MG63 (cell line): ENCODE measurements around the gene TAF1C. TPM values are rescaled to one million over a fixed set of nuclear protein-coding genes. Genes with fewer than 3 reads are reported as not detected.

Experiments
- DNase-seq: peaks from one replicate; pipeline ENCODE4 v3.0.0-alpha.2; 2020
- H3K27me3 ChIP-seq: fragments of 250-450 bp; sonication (Bioruptor Pico); 2 replicates; pipeline ENCODE4 v1.5.1; 2020; ENCODE audit warnings: mild to moderate bottlenecking, moderate library complexity
- H3K36me3 ChIP-seq: fragments of 250-450 bp; sonication (Bioruptor Pico); 2 replicates; pipeline ENCODE4 v1.5.1; 2020; ENCODE audit warnings: mild to moderate bottlenecking, moderate library complexity
- H3K4me3 ChIP-seq: fragments of 250-450 bp; sonication (Bioruptor Pico); 2 replicates; pipeline ENCODE4 v1.5.1; 2020; ENCODE audit warnings: mild to moderate bottlenecking, moderate library complexity
- H3K9me3 ChIP-seq: fragments of 250-450 bp; sonication (Bioruptor Pico); 2 replicates; pipeline ENCODE4 v1.5.1; 2020; ENCODE audit warnings: mild to moderate bottlenecking, moderate library complexity
- total RNA-seq: library from RNA; depleted of rRNA; stranded (reverse); fragments of >200 nt; shearing (Covaris generic); gene quantifications from 2 replicates; pipeline ENCODE4 v1.2.3, GENCODE V29; 2014; ENCODE audit warnings: low replicate concordance

Gene TAF1C
- total RNA-seq, 1 experiment from 2014 or later: 16.6 TPM

DNA sequence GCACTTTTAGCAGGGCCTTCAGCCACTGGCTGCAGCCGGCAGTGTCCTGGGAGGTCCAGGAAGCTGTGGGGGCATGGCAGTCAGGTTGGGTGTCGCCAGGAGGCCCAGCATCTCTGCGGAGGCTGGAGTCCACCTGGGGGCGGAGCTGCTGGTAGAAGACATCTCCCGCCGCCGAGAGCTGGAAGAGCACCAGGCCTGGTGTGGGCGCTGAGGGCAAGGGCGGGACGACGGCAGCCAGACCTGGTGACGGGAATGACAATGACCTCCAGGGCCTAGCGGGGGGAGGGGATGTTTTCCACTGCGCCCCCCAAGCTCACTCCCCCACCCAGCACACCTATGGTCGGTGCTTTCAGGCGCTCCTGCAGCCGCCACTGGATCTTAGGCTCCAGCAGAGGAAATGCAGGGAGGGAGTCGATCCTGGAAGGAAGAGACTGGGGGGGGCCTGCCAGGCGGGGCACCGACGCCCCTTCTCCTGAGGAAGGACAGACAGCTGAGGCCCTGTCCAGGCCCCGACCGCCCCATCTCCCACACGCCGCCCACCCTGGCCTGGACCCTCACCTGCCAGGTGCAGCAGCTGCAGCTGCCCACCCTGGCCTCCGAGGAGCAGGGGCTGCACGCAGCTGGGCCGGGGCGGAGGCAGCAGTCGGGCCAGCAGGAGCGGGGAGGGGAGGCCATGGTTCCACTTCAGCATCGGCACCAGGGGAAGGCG is 7.1 kb downstream of the TAF1C start:
- Histone ChIP-seq H3K27me3 (no peaks in the 10 kb centered on the region), H3K9me3 (no peaks in the 10 kb centered on the region), H3K36me3 (no peaks in the 10 kb centered on the region; the same call in none of the 2 replicates), H3K4me3 (no peak overlapping the region)
- DNase-seq: no peak

DNA sequence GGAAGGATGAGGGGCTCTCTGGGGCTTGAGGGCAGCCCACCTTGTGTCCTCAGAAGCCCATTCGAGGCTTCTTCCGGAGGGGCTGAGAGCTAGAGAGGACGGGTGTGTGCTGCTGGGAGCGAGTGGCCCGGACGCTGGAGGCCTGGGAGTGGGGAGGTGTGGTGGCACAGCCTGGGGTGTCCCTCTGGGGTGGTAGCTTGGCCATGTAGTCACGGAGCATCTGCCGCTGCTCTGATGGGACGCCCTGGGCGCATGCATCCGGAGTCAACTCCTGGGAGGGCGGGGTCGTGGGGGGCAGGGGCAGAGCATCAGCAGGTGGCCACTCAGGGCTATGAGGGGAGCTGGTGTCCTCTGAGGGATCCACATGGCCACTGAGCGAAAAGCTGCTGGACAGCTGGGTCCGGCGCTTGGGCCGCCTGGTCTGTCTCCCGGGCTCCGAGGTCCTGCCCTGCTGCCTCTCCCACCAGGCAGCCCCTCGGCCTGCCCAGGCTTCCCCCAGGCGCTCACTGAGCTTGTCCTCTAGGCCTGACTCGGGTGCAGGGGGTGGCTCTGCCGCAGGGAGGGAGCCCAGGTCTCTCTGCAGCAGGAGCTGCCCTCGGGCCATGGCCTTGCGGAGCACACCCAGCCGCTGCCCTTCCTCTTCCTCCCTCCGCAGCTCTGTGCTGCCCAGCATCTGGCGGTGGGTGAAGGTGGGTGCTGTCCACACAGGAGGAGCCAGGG is 7.8 kb downstream of the TAF1C start:
- H3K4me3 ChIP-seq: no peak overlapping the region
- DNase-seq: no peak
- no peaks in the 10 kb centered on the region; the same call in none of the 2 replicates for H3K36me3 ChIP-seq
- H3K27me3 ChIP-seq: no peaks in the 10 kb centered on the region
- H3K9me3 ChIP-seq: no peaks in the 10 kb centered on the region

DNA sequence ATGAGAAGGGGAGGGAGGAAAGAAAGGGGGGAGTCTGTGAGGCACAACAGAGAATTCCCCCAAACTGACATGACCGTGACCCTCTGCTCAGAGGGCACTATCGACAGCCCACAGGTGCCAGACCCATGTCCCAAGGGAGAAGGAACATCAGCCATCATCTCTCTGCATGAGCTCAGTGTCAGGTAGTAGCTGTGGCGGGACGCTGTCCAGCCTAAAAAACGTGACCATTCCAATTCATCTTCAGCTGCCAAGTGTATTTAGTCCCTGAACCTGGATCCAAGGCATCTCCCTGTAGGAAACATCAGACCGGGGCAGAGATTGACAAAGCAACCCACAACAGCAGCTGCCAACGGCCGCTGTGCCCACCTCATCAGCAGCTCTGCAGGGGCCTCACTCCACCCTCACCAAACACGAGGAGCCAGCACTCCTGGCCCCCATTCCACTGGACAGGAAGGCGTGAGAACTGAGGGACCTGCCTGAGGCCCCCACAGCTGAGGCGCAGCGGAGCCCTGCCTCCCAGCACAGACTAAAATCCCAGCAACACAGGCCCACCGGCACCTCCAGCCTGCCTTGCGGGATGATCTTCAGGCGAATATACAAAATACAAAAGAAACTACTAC is 8.6 kb downstream of the TAF1C start:
- Histone ChIP-seq H3K27me3 (no peaks in the 10 kb centered on the region), H3K9me3 (no peaks in the 10 kb centered on the region), H3K36me3 (no peaks in the 10 kb centered on the region; the same call in 1 of the 2 replicates), H3K4me3 (no peak overlapping the region)
- DNase-seq: no peak

DNA sequence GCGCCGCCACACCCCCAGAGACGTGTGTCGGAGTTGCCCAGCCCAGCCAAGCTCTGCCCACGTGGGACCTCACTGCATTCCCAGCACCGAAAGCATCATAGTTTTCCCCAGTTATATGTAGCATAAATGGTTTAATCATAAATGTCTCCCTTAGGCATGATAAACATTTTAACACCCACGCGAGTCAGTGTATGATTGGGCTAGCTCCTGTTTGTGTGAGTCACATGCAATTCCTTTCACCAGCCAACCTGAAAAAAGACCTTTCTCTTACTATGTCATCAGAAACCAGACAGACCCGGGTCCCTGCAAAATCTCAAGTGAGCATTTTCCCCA is 9.2 kb downstream of the TAF1C start:
- peak; percentile 25 for DNase-seq
- Histone ChIP-seq H3K36me3 (no peaks in the 10 kb centered on the region), H3K9me3 (no peaks in the 10 kb centered on the region), H3K27me3 (no peaks in the 10 kb centered on the region), H3K4me3 (no peak overlapping the region)

DNA sequence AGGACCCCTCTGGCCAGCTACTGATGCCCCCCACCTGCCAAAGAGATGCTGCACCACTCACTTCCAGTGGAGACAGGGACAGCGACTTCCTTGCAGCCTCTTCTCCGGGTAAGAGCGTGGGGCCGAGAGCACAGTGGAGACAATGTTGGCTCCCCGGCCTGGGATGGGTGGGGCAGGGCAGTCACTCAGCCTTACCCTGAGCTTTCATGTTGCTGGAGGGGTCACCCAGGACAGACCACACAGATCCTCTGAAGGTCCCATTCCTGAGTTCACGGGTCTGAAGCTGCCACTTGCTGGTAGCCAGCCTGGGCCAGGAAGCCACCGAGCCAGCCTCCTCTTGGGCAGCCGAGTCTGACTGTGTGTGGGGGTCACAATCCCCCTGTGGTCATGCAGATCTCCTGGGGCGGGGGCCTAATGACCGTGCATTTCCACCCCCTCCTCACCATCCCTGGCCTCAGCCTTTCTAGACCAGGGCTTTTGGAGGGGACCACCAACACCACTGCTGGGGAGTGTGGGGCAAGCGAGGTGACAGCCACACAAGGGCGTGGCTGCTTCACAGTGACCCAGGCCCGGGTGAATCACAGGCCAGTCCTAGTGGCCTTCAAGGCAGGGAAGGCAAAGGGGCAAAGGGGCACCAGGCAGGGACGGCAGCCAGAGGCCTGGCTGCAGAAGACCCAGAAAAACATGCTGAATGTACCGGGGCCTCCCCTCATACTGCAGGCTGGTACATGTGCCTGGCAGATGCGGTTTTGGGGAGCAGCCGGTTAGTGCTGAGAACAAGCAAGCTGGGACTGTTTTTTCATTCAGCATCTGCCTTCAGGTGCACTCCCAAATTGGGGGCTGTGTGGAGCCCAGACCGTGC is 10.4 kb downstream of the TAF1C start:
- Histone ChIP-seq H3K9me3 (no peaks in the 10 kb centered on the region), H3K27me3 (no peaks in the 10 kb centered on the region), H3K4me3 (no peak overlapping the region), H3K36me3 (no peaks in the 10 kb centered on the region)
- no peak for DNase-seq

DNA sequence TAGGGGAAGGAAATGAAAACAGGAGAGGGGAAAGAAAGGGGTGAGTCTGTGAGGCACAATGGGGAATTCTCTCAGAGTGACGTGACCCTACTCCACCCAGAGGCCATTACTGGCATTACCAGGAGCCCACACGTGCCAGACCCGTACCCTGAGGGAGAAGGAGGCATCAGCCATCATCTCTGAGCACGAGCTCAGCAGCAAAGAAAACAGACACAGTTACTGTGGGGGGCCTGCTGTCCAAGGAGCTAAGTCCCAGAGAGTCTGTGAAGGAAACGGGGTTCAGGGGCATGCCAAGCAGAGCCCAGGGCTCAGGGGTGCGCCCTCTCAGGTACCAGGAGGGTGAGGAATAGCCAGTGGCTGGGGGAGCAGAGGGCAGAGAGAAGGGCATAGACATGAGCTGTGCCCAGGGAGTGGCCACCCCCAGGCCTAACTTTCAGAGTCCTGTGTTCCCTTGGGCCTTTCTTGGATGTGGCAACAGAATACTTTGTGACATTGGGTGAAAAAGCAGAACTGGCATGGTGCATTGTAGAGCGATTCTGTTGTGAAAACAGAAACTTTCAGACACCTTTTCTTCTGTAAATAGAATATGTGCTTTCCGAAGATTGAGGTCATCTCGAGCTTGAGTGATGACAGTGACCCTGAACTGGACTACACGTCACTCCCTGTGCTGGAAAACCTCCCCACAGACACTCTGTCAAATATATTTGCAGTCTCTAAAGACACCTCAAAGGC is 11.3 kb downstream of the TAF1C start:
- H3K9me3 ChIP-seq: no peaks in the 10 kb centered on the region
- peak; percentile 27 for DNase-seq
- H3K27me3 ChIP-seq: no peaks in the 10 kb centered on the region
- no peaks in the 10 kb centered on the region for H3K36me3 ChIP-seq
- H3K4me3 ChIP-seq: no peak overlapping the region

DNA sequence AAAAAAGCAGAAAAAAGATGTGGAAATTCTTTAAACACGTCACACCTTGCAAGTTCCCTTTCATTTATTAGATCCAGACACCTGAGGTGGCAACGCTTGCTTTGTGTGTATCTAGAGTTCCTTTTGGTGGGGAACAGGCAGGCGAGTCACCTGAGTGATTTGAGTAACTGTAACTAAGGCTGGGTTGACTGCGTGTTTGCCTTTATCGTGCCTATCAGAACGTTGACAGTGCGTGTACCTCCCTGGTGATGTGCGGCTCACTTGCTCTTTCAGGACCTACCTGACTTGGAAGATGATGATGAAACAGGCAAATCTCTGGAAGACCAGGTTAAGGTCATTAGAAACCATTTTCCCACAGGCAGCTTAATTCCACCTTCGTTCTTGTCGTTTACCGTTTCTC is 12.5 kb downstream of the TAF1C start:
- Histone ChIP-seq H3K27me3 (no peaks in the 10 kb centered on the region), H3K36me3 (no peaks in the 10 kb centered on the region), H3K9me3 (no peaks in the 10 kb centered on the region), H3K4me3 (no peak overlapping the region)
- no peak for DNase-seq

DNA sequence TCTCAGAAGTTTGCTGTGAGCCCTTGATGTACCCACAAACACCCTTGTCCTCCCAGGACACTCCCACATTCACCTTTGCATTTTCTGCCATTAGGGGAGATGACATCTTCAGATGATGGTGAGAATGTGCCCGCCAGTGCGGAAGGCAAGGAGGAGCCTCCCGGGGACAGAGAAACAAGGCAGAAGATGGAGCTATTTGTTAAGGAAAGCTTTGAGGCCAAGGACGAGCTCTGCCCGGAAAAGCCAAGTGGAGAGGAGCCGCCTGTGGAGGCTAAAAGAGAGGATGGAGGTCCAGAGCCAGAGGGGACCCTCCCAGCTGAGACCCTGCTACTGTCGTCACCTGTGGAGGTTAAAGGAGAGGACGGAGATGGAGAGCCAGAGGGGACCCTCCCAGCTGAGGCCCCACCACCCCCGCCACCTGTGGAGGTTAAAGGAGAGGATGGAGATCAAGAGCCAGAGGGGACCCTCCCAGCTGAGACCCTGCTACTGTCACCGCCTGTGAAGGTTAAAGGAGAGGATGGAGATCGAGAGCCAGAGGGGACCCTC is 17.0 kb downstream of the TAF1C start:
- no peak overlapping the region for H3K4me3 ChIP-seq
- no peaks in the 10 kb centered on the region for H3K9me3 ChIP-seq
- no peaks in the 10 kb centered on the region for H3K36me3 ChIP-seq
- H3K27me3 ChIP-seq: no peaks in the 10 kb centered on the region
- no peak for DNase-seq

DNA sequence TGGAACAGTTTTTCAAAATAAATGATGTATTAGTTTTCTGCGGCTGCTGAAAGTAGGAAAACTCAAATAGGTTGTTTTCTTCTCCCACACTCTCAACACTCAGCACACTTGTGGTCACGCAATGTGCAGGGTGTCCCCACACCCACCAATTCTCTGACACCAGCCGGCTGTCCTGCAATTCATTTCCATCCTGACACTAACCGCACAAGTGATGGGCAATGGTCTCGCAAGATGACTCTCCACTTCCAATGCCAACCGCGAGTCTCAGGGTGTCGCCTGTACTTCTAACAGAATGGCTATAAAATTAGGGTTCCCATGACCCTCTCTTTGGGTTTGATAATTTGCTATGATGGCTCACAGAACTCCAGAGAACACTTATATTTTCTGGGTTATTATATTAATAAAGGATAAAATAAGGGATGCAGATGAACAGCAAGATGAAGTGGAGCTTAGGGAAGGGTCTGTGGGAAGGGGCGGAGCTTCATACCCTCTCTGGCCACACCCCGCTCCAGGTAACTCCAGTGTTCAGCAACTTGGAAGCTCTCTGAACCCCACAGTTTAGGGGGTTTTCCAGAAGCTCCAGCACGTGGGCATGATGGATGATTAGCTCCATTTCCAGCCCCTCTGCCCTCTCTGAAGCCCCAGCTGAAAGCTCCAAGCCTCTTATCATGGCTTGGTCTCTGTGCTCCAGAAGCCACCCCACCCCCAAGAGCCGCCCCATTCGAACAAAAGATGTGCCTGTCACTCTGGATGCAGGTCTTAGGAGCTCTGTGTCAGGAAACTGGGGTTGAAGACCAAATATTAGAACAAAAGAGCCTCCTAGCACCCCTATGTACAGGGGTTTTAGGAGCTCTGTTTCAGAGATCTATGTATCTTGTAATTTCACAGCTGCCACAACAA is 19.8 kb downstream of the TAF1C start:
- Histone ChIP-seq H3K36me3 (no peaks in the 10 kb centered on the region), H3K9me3 (no peaks in the 10 kb centered on the region)
- DNase-seq: no peak

DNA sequence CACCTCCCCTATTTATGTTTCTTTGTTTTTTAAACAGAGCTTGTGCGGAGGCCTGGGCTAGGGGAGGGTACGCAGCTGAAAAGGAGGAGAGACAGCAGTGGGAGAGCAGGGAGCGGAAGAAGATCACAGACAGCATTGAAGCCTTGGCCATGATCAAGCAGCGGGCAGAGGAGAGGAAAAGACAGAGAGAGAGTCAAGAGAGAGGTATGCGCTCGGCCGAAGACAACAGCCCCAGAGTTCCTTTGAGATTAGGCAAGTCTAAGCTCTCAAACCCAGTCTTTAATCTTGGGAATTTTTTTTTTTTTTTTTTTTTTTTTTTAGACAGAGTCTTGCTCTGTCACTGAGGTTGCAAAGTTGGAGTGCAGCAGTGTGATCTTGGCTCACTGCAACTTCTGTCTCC is 21.1 kb downstream of the TAF1C start:
- Histone ChIP-seq H3K36me3 (no peaks in the 10 kb centered on the region), H3K4me3 (no peak overlapping the region), H3K9me3 (no peaks in the 10 kb centered on the region), H3K27me3 (no peaks in the 10 kb centered on the region)
- no peak for DNase-seq

More for the DNA sequence above, 19.8 kb downstream of the TAF1C start:
- Histone ChIP-seq H3K27me3 (no peaks in the 10 kb centered on the region), H3K4me3 (no peak overlapping the region)

DNA sequence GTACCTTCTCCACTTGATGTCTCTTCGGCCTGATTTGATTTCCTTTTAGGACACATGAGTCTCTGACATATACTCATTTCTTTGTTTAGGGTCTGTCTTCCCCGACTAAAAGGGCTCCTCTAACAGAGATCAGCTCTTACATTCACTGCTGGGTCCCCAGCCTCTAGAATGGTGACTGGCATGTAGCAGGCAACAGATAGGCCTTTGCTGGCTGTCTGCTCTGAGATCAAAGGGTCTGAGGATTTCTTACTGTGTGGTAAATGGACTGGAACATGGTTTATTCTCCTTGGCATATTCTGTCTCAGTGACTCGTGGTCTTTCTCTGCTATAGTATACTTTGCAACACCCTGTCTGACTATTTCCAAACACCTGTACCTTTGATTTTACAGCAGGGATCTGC is 25.1 kb downstream of the TAF1C start:
- Histone ChIP-seq H3K36me3 (no peaks in the 10 kb centered on the region), H3K27me3 (no peaks in the 10 kb centered on the region), H3K4me3 (no peak overlapping the region), H3K9me3 (no peaks in the 10 kb centered on the region)
- DNase-seq: no peak

DNA sequence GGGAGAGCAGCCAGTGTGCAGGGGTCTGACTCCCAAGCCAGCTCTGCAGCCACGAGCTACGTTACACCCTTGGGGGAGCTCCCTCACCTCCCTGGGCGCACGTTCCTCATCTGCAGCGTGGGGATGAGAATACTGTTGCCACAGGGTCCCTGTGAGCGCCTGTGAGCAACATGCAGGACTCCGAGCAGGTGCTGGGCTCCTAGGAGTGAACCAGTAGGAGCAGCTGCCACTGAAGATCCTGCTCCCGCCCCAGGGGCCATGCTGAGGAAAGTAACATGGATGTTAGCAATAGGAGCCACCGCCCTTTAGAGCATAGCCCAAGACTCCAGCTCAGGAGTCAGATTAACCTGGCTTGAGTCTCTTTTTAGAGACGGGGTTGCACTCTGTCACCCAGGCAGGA is 25.8 kb downstream of the TAF1C start:
- H3K27me3 ChIP-seq: no peaks in the 10 kb centered on the region
- no peak overlapping the region for H3K4me3 ChIP-seq

DNA sequence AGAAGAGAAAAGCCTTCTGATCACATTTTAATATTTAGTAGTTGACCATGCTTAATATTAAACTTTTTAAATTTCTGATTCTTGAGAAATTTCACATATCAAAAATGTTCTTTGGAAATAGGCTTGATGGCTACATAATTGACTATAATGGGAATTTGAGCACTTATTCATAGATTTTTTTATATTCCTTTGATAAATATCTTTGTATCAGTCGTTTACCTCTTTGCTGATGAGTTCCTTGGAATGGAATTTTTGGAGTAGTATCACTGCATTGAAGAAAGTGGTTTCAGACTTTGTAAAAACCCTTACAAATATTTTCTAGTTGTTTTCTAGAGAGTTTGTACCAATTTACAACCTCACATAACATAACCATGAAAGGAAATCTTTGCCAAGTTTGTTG is 27.1 kb downstream of the TAF1C start:
- H3K9me3 ChIP-seq: no peaks in the 10 kb centered on the region
- H3K27me3 ChIP-seq: no peaks in the 10 kb centered on the region
- H3K36me3 ChIP-seq: no peaks in the 10 kb centered on the region
- no peak overlapping the region for H3K4me3 ChIP-seq
- DNase-seq: no peak

More for the DNA sequence above, 25.8 kb downstream of the TAF1C start:
- DNase-seq: no peak
- Histone ChIP-seq H3K9me3 (no peaks in the 10 kb centered on the region), H3K36me3 (no peaks in the 10 kb centered on the region)

DNA sequence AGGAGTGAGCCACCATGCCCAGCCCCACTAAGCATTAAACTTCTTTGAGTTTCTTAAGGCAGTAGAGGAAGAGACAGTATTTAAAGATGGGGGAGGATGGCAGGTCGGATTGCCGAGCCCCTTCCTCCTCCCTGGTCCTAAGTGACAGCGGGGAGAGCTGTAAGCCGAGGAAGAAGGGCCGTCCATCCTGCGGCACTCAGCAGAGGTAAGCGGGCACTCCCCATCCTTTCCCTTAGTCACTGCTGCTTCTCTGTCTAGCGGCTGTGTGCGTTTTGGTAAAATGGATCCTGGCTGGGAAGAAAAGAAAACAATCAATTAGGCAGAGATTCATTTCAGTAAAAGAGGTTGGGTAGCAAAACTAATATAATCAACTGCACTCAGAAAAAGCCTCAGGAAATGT is 27.9 kb downstream of the TAF1C start:
- Histone ChIP-seq H3K36me3 (no peaks in the 10 kb centered on the region), H3K4me3 (no peak overlapping the region), H3K27me3 (no peaks in the 10 kb centered on the region), H3K9me3 (no peaks in the 10 kb centered on the region)
- no peak for DNase-seq

DNA sequence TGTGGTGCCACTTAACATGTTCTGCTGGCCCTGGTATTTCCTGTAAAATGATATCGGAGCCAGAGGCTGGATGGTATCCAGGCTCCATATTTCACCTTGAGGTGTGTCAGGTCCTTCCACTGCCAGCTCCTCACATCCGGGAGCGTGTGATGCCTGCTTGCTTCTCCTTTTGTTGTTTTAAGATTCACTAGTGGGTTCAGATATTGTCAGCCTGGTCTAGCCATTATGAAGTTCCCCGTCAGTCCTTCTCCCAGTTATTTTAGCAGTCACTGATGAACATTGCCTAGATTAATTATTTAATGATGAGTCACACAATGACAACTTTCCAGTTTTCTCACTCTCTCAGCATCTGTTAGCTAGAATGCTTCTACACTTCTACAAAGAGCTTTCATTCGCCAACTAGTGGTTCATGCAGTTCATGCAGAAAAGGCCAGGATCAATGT is 30.5 kb downstream of the TAF1C start:
- H3K4me3 ChIP-seq: no peak overlapping the region
- no peaks in the 10 kb centered on the region for H3K36me3 ChIP-seq
- no peaks in the 10 kb centered on the region for H3K27me3 ChIP-seq
- peak; percentile 4 for DNase-seq
- no peaks in the 10 kb centered on the region for H3K9me3 ChIP-seq
